Activated T-cell treated with anti-CD3 and anti-CD28 coated beads, Interleukin-2, amount 50 U/mL, for 4 hours (primary cell): ENCODE results near the gene TLL1. TPM values are rescaled to one million over a fixed set of nuclear protein-coding genes. Genes with fewer than 3 reads are reported as not detected.

Experiments used
- ATAC-seq, 2 donors: fragments of 200-7000 bp; cut with Tn5 transposase; one replicate each; pipeline ENCODE4 v1.10.0; 2021
- DNase-seq: peaks from one replicate; pipeline ENCODE4 v3.0.0-alpha.2; 2020
- H3K27me3 Mint-ChIP-seq: one replicate; pipeline ENCODE4 v1.8.0; 2021; ENCODE audit warnings: low read depth, mixed read lengths
- H3K36me3 Mint-ChIP-seq: one replicate; pipeline ENCODE4 v1.8.0; 2022; ENCODE audit warnings: mixed read lengths; ENCODE audit not compliant: insufficient read depth
- H3K4me1 Mint-ChIP-seq: one replicate; pipeline ENCODE4 v1.8.0; 2021; ENCODE audit warnings: low read depth, mixed read lengths
- H3K4me3 Mint-ChIP-seq: one replicate; pipeline ENCODE4 v1.8.0; 2021; ENCODE audit warnings: mild to moderate bottlenecking, moderate library complexity, mixed read lengths
- H3K9me3 Mint-ChIP-seq: one replicate; pipeline ENCODE4 v1.8.0; 2021; ENCODE audit warnings: mixed read lengths
- total RNA-seq, 3 donors: library from RNA; stranded (reverse); gene quantifications; one replicate each; pipeline ENCODE4 v1.2.1, GENCODE V29; 2021

Gene TLL1
- total RNA-seq, 3 donors from 2014 or later, result not detected

- DNase-seq (no peak), ATAC-seq (no peak)
- H3K4me1 Mint-ChIP-seq, result no peaks in the 10 kb centered on the region
- no peak overlapping the region for H3K4me3 Mint-ChIP-seq
- no peaks in the 10 kb centered on the region for H3K36me3 Mint-ChIP-seq
- H3K9me3 Mint-ChIP-seq, result peaks cover 4% of the 10 kb centered on the region
- no peaks in the 10 kb centered on the region for H3K27me3 Mint-ChIP-seq
Observed at GRCh38 chr4:165927366-165927765, 54.3 kb downstream of the TLL1 start.

DNA sequence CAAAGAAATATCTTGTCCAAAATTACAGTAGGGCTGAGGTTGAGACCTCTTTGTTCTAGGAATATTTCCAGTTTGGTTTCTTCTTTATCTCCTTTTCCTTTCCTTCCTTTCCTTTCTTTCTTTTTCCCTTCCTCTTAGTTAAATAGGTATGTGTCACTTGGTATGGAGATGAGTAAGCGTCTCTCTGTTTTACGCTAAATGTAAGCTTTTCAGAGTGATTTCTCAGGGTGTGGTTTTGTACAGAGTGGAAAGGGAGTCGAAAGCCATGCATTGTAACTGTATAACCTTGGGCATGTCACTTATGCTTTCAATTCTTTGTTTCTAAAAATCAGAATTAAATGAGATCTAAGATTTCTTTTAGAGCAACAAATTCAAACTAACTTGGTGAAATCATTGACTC is 54.8 kb downstream of the TLL1 start:
- peaks cover 4% of the 10 kb centered on the region for H3K9me3 Mint-ChIP-seq
- H3K36me3 Mint-ChIP-seq, result no peaks in the 10 kb centered on the region
- DNase-seq, result no peak
- H3K4me3 Mint-ChIP-seq, result no peak overlapping the region
- H3K27me3 Mint-ChIP-seq, result no peaks in the 10 kb centered on the region
- no peak for ATAC-seq
- no peaks in the 10 kb centered on the region for H3K4me1 Mint-ChIP-seq

GRCh38 chr4:165928601-165929000 is 55.6 kb downstream of the TLL1 start:
- Mint-ChIP-seq H3K27me3 (no peaks in the 10 kb centered on the region), H3K4me3 (no peak overlapping the region)

GRCh38 chr4:165929662-165930061 is 56.6 kb downstream of the TLL1 start:
- DNase-seq (no peak), ATAC-seq (no peak)
- no peaks in the 10 kb centered on the region for H3K4me1 Mint-ChIP-seq
- no peaks in the 10 kb centered on the region for H3K36me3 Mint-ChIP-seq
- H3K27me3 Mint-ChIP-seq, result no peaks in the 10 kb centered on the region
- no peak overlapping the region for H3K4me3 Mint-ChIP-seq
- H3K9me3 Mint-ChIP-seq, result peaks cover 4% of the 10 kb centered on the region

More at GRCh38 chr4:165928601-165929000, 55.6 kb downstream of the TLL1 start:
- Mint-ChIP-seq H3K9me3 (peaks cover 4% of the 10 kb centered on the region), H3K36me3 (no peaks in the 10 kb centered on the region), H3K4me1 (no peaks in the 10 kb centered on the region)
- DNase-seq (no peak), ATAC-seq (no peak)

DNA sequence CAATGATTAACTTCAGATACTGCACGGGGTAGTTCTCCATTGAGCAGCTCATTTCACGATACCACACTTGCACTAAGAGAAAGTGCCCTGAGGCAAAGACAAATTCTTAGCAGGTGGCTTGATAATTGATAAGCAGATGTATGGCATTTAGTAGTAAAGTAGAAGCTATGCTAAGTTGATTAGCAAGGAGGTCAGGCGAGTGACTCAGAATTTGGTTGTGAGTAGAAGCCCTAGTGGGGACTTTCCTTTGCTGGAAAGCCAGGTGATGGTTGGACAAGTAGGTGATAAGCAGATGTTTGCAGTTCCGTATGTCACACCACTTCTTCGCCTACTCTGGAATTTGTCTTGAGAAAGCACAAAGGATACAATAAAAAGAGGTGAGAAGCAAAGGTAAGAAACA is 58.7 kb downstream of the TLL1 start:
- H3K27me3 Mint-ChIP-seq, result no peaks in the 10 kb centered on the region

DNA sequence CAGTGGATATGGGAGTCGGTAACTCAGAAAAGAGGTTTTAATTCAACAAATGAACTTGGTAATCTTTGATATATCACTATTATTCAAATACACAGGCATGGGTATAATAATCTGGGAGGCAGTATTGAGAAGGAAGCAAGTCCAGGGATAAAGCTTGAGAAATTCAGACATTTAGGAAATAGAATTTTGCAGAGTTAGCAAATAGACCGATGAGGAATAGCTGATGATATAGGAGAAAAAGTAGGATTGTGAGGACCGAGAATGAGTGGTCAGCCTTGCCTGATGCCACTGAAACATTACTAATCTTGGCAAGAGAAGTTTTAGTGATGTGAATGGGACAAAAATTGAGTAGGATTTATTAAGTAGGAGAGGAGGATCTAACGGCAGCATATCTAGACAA is 71.9 kb downstream of the TLL1 start:
- no peak overlapping the region for H3K4me3 Mint-ChIP-seq
- no peaks in the 10 kb centered on the region for H3K4me1 Mint-ChIP-seq
- peaks cover 13% of the 10 kb centered on the region for H3K9me3 Mint-ChIP-seq
- no peaks in the 10 kb centered on the region for H3K36me3 Mint-ChIP-seq
- ATAC-seq (no peak), DNase-seq (no peak)
- no peaks in the 10 kb centered on the region for H3K27me3 Mint-ChIP-seq

More for the DNA sequence above, 58.7 kb downstream of the TLL1 start:
- ATAC-seq (no peak), DNase-seq (no peak)
- Mint-ChIP-seq H3K4me3 (no peak overlapping the region), H3K36me3 (no peaks in the 10 kb centered on the region), H3K9me3 (no peaks in the 10 kb centered on the region), H3K4me1 (no peaks in the 10 kb centered on the region)

GRCh38 chr4:165945991-165946390 is 73.0 kb downstream of the TLL1 start:
- peaks cover 11% of the 10 kb centered on the region for H3K9me3 Mint-ChIP-seq
- ATAC-seq, result no peak
- H3K4me1 Mint-ChIP-seq, result no peaks in the 10 kb centered on the region
- no peaks in the 10 kb centered on the region for H3K36me3 Mint-ChIP-seq
- DNase-seq, result no peak
- no peak overlapping the region for H3K4me3 Mint-ChIP-seq
- H3K27me3 Mint-ChIP-seq, result no peaks in the 10 kb centered on the region

- Mint-ChIP-seq H3K27me3 (no peaks in the 10 kb centered on the region), H3K4me1 (no peaks in the 10 kb centered on the region), H3K9me3 (peaks cover 11% of the 10 kb centered on the region), H3K4me3 (no peak overlapping the region), H3K36me3 (no peaks in the 10 kb centered on the region)
- ATAC-seq (no peak), DNase-seq (no peak)
Observed at GRCh38 chr4:165947019-165947418, 74.0 kb downstream of the TLL1 start.

- ATAC-seq (no peak), DNase-seq (no peak)
- Mint-ChIP-seq H3K36me3 (no peaks in the 10 kb centered on the region), H3K4me3 (no peak overlapping the region), H3K4me1 (no peaks in the 10 kb centered on the region), H3K27me3 (no peaks in the 10 kb centered on the region), H3K9me3 (peaks cover 31% of the 10 kb centered on the region)
Observed at GRCh38 chr4:165953181-165953580, 80.1 kb downstream of the TLL1 start.

DNA sequence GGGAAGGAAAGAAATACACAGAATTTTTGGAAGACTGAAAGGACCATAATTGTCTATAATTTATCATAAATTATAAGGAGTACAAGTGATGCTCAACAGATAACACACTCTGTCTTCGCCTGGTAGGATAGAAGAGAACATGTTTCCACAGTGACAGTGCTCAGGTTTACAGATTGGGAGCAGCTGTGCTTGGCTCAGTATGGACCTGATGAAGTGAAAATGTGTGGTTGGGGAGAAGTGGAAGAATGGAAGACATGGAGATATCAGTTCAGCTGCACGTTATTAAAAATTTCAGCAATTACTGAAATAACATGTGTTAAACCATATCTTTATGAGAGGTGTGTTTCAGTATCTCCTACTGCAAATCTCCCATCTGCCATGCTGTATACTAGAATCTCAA is 90.6 kb downstream of the TLL1 start:
- no peaks in the 10 kb centered on the region for H3K27me3 Mint-ChIP-seq
- H3K4me3 Mint-ChIP-seq, result no peak overlapping the region
- DNase-seq (no peak), ATAC-seq (no peak)
- no peaks in the 10 kb centered on the region for H3K36me3 Mint-ChIP-seq
- H3K4me1 Mint-ChIP-seq, result no peaks in the 10 kb centered on the region
- H3K9me3 Mint-ChIP-seq, result peaks cover 31% of the 10 kb centered on the region

DNA sequence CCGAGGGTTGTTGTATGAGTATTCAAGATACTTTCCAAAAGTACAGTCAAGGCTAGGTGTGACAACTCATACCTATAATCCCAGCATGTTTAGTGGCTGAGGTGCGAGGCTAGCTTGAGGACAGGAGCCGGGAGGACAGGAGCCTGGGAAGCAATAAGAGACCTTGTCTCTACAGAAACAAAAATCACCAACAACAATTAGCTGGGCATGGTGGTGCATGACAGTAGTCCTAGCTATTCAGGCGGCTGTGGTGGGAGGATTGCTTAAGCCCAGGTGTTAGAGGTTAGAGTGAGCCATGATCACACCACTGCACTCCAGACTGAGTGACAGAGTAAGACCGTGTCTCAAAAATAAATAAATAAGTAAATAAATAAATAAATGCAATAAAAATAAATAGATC is 91.6 kb downstream of the TLL1 start:
- no peak for ATAC-seq
- Mint-ChIP-seq H3K27me3 (no peaks in the 10 kb centered on the region), H3K36me3 (no peaks in the 10 kb centered on the region), H3K4me3 (no peak overlapping the region), H3K4me1 (no peaks in the 10 kb centered on the region), H3K9me3 (peaks cover 31% of the 10 kb centered on the region)
- no peak for DNase-seq

DNA sequence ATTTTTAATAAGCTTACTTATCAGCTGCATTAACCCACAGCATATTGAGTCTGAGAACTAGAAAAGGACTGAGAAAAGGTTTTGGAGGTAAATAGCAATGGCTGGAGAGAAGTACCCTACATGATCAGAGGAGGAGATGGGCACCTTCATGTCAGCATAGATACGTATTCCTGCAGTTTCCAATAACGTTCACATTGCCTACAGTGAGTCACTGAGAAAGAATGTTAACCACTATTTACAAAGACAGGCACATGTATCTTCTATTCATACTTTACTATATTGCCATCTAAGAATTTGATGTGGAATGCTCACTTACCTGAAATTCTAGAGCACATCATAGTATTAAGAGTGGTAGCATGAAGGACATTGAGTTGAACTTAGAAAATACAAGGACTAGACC is 92.5 kb downstream of the TLL1 start:
- DNase-seq (no peak), ATAC-seq (no peak)
- H3K36me3 Mint-ChIP-seq, result no peaks in the 10 kb centered on the region
- H3K4me1 Mint-ChIP-seq, result no peaks in the 10 kb centered on the region
- peaks cover 27% of the 10 kb centered on the region for H3K9me3 Mint-ChIP-seq
- no peak overlapping the region for H3K4me3 Mint-ChIP-seq
- H3K27me3 Mint-ChIP-seq, result no peaks in the 10 kb centered on the region

DNA sequence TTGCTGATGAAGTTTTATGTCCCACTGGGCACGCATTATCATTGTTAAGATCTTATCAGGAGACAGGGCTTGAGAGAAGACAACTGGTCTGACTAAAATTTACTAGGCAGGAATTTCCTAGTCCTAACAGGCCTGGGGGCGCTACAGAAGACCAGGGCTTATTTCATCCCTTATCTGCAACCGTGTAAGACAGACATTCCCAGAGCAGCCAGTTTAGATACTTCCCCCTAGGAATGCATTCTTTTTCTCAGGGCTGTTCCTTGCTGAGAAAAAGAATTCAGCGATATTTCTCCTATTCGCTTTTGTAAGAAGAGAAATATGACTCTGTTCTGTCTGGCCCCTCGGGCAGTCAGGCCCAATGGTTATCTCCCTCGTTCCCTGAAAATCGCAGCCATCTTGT is 93.8 kb downstream of the TLL1 start:
- Mint-ChIP-seq H3K4me1 (no peaks in the 10 kb centered on the region), H3K4me3 (no peak overlapping the region), H3K9me3 (peaks cover 20% of the 10 kb centered on the region), H3K36me3 (no peaks in the 10 kb centered on the region), H3K27me3 (no peaks in the 10 kb centered on the region)
- DNase-seq, result no peak
- ATAC-seq, result no peak

DNA sequence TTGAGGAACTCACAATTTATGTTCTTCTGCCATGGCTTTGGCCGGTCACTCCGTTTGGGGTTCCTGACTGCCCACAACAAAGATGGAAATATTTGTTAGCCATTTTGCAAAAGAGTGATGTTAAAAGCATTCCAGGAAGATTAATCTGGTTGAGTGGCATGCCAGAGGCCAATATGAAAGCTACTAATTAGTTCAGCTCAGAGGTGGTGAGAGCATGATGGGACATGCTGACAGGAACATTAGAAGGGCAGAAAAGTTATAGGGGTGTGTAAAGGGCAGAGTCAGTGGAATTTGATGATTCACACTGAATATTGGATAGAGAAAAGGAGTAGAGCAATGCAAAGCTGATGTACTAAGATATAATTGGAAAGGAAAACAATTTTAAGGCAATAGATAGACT is 94.4 kb downstream of the TLL1 start:
- DNase-seq, result no peak
- ATAC-seq, result no peak
- Mint-ChIP-seq H3K27me3 (no peaks in the 10 kb centered on the region), H3K4me1 (no peaks in the 10 kb centered on the region), H3K9me3 (peaks cover 20% of the 10 kb centered on the region), H3K4me3 (no peak overlapping the region), H3K36me3 (no peaks in the 10 kb centered on the region)

DNA sequence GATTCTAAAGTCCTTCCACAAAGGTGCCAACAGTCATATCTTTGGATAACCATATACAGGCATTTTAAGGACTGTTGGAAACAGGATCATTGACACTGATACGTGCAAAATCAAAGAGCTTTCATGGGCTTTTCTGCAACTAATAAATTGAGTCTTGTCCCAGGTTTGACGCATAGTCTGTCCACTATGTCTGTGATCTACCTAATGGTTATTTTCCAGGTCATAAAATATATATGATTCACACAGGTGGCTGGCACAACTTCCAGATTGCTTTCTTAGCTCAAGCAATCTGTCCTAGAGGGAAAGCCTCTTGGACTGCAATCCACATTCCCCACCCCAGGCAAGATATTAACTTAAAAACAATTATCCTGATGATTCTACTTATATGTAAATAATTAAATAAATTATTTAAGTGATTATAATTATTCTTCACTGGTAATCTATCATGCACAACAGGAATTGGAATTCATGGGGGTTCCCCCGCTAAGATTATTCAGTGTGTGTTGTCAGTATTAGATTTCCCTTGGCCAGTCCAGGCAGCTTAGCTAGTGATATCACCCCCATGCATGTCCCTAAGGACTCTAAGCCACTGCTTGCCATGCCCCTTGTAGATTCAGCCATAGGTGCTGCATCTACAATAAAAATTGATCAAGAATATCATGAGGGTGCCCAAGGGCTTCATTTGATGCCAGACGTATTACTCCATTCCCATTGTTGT is 97.8 kb downstream of the TLL1 start:
- no peaks in the 10 kb centered on the region for H3K4me1 Mint-ChIP-seq
- peaks cover 10% of the 10 kb centered on the region for H3K9me3 Mint-ChIP-seq
- DNase-seq (no peak), ATAC-seq (no peak)
- H3K27me3 Mint-ChIP-seq, result no peaks in the 10 kb centered on the region
- no peaks in the 10 kb centered on the region for H3K36me3 Mint-ChIP-seq
- H3K4me3 Mint-ChIP-seq, result no peak overlapping the region
